SK-N-SH (cell line): ENCODE data around the gene AKT2.

Experiments
- CHD2 ChIP-seq: fragments of 150-350 bp; IDR thresholded peaks from 2 replicates; pipeline ENCODE4 v1.6.1; 2018; ENCODE audit warnings: low read length; ENCODE audit not compliant: partially characterized antibody
- EP300 ChIP-seq, 2 experiments: IDR thresholded peaks; 2 replicates each; pipeline versions ENCODE4 v1.4.0 to v1.6.1; 2012; ENCODE audit warnings: borderline replicate concordance in 1 of 2, low read depth in 1 of 2, low read length in 1 of 2
- EZH2phosphoT487 ChIP-seq: fragments of 200-600 bp; sonication (generic); IDR thresholded peaks from 2 replicates; pipeline ENCODE4 v1.6.1; 2017; ENCODE audit warnings: low read depth, mixed run types, mild to moderate bottlenecking, antibody characterized with exemption, moderate library complexity, borderline replicate concordance
- GABPA ChIP-seq: IDR thresholded peaks from 2 replicates; pipeline ENCODE4 v1.4.0; 2012; ENCODE audit warnings: low read depth, mild to moderate bottlenecking
- MXI1 ChIP-seq: IDR thresholded peaks from 2 replicates; pipeline ENCODE4 v1.6.1; 2012; ENCODE audit warnings: mild to moderate bottlenecking, low read depth, low read length, improper control_type of control experiment
- NFIC ChIP-seq: IDR thresholded peaks from 2 replicates; pipeline ENCODE4 v1.4.0; 2012; ENCODE audit warnings: borderline replicate concordance
- POLR2AphosphoS5 ChIP-seq: IDR thresholded peaks from 2 replicates; pipeline ENCODE4 v1.6.1; 2012; ENCODE audit warnings: low read depth, low read length
- RCOR1 ChIP-seq: fragments of 150-350 bp; IDR thresholded peaks from 2 replicates; pipeline ENCODE4 v1.6.1; 2017; ENCODE audit warnings: antibody characterized with exemption, low read length
- TAF1 ChIP-seq: IDR thresholded peaks from 2 replicates; pipeline ENCODE4 v1.6.1; 2012; ENCODE audit warnings: low read depth, mild to moderate bottlenecking, low read length, moderate library complexity, borderline replicate concordance
- TF ChIP-seq, protein P1 (sequence below): fragments of 200-600 bp; sonication (generic); IDR thresholded peaks from 2 replicates; pipeline ENCODE4 v1.6.1; 2017; ENCODE audit warnings: antibody characterized with exemption, mild to moderate bottlenecking, moderate library complexity
- TF ChIP-seq, protein P2 (sequence below): IDR thresholded peaks from 2 replicates; pipeline ENCODE4 v1.6.1; 2012; ENCODE audit warnings: mild to moderate bottlenecking, low read depth, low read length, moderate library complexity
- TF ChIP-seq, protein P3 (sequence below): IDR thresholded peaks from 2 replicates; pipeline ENCODE4 v1.4.0; 2012; ENCODE audit warnings: low read depth
- TF ChIP-seq, protein P4 (sequence below): IDR thresholded peaks from 2 replicates; pipeline ENCODE4 v1.4.0; 2012; ENCODE audit warnings: low read depth, borderline replicate concordance
- TF ChIP-seq, protein P5 (sequence below): fragments of 150-350 bp; IDR thresholded peaks from 2 replicates; pipeline ENCODE4 v1.6.1; 2017; ENCODE audit warnings: antibody characterized with exemption, low read length, low read depth, borderline replicate concordance

DNA sequence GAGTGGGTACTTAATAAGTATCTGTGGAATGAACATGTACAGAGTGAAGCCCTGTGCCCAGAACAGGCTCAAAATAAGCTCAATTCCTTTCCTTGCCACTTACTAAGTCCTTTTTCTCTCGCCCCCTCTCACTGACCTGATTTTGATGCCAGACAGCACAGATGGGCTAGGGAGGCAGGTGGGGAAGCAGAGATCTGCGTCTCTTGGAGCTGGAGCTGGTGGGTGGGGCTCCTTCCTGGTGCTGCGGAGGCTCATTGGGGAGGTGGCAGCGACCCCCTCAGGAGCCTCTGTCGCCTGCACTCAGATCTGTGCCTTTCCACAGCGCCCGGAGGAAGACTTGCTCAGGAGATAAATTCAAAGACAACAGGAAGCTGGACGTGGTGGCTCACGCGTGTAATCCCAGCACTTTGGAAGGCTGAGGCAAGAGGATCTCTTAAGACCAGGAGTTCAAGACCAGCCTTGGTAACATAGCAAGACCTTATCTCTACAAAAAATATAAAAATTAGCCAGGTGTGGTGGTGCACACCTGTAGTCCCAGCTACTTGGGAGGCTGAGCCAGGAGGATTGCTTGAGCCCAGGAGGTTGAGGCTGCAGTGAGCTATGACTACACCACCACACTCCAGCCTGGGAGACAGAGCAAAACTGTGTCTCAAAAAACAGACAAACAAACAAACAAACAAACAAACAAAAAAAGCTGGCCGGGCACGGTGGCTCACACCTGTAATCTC lies 14.6 kb downstream of the AKT2 start:
- TF ChIP-seq EZH2phosphoT487 (no peak), CHD2 (no peak), GABPA (no peak), NFIC (no peak), TAF1 (no peak), POLR2AphosphoS5 (no peak), RCOR1 (no peak), EP300 (IDR thresholded peaks at IDR 0.05; ENCODE audit: borderline replicate concordance in 1 of 2, low read depth in 1 of 2, low read length in 1 of 2) (no peak), MXI1 (no peak)
- TF ChIP-seq, protein P1, sequence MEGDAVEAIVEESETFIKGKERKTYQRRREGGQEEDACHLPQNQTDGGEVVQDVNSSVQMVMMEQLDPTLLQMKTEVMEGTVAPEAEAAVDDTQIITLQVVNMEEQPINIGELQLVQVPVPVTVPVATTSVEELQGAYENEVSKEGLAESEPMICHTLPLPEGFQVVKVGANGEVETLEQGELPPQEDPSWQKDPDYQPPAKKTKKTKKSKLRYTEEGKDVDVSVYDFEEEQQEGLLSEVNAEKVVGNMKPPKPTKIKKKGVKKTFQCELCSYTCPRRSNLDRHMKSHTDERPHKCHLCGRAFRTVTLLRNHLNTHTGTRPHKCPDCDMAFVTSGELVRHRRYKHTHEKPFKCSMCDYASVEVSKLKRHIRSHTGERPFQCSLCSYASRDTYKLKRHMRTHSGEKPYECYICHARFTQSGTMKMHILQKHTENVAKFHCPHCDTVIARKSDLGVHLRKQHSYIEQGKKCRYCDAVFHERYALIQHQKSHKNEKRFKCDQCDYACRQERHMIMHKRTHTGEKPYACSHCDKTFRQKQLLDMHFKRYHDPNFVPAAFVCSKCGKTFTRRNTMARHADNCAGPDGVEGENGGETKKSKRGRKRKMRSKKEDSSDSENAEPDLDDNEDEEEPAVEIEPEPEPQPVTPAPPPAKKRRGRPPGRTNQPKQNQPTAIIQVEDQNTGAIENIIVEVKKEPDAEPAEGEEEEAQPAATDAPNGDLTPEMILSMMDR: no peak
- TF ChIP-seq, protein P2, sequence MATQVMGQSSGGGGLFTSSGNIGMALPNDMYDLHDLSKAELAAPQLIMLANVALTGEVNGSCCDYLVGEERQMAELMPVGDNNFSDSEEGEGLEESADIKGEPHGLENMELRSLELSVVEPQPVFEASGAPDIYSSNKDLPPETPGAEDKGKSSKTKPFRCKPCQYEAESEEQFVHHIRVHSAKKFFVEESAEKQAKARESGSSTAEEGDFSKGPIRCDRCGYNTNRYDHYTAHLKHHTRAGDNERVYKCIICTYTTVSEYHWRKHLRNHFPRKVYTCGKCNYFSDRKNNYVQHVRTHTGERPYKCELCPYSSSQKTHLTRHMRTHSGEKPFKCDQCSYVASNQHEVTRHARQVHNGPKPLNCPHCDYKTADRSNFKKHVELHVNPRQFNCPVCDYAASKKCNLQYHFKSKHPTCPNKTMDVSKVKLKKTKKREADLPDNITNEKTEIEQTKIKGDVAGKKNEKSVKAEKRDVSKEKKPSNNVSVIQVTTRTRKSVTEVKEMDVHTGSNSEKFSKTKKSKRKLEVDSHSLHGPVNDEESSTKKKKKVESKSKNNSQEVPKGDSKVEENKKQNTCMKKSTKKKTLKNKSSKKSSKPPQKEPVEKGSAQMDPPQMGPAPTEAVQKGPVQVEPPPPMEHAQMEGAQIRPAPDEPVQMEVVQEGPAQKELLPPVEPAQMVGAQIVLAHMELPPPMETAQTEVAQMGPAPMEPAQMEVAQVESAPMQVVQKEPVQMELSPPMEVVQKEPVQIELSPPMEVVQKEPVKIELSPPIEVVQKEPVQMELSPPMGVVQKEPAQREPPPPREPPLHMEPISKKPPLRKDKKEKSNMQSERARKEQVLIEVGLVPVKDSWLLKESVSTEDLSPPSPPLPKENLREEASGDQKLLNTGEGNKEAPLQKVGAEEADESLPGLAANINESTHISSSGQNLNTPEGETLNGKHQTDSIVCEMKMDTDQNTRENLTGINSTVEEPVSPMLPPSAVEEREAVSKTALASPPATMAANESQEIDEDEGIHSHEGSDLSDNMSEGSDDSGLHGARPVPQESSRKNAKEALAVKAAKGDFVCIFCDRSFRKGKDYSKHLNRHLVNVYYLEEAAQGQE: no peak
- TF ChIP-seq, protein P3, sequence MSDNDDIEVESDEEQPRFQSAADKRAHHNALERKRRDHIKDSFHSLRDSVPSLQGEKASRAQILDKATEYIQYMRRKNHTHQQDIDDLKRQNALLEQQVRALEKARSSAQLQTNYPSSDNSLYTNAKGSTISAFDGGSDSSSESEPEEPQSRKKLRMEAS: no peak
- TF ChIP-seq, protein P4, sequence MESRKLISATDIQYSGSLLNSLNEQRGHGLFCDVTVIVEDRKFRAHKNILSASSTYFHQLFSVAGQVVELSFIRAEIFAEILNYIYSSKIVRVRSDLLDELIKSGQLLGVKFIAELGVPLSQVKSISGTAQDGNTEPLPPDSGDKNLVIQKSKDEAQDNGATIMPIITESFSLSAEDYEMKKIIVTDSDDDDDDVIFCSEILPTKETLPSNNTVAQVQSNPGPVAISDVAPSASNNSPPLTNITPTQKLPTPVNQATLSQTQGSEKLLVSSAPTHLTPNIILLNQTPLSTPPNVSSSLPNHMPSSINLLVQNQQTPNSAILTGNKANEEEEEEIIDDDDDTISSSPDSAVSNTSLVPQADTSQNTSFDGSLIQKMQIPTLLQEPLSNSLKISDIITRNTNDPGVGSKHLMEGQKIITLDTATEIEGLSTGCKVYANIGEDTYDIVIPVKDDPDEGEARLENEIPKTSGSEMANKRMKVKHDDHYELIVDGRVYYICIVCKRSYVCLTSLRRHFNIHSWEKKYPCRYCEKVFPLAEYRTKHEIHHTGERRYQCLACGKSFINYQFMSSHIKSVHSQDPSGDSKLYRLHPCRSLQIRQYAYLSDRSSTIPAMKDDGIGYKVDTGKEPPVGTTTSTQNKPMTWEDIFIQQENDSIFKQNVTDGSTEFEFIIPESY: no peak
- TF ChIP-seq, protein P5, sequence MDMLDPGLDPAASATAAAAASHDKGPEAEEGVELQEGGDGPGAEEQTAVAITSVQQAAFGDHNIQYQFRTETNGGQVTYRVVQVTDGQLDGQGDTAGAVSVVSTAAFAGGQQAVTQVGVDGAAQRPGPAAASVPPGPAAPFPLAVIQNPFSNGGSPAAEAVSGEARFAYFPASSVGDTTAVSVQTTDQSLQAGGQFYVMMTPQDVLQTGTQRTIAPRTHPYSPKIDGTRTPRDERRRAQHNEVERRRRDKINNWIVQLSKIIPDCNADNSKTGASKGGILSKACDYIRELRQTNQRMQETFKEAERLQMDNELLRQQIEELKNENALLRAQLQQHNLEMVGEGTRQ: no peak
